C1 segment of cervical spinal cord (tissue), 14 donors: ENCODE measurements around the gene FRMD5.
A peak's percentile ranks its signal among the peaks of the same experiment; 100 is the strongest.

Experiments
- DNase-seq, 14 donors: peaks; one replicate each; lab custom pipeline; 2025; lab: John Stamatoyannopoulos, UW

FRMD5 gene

GRCh38 chr15:43931119-43931518, 264.0 kb downstream of the FRMD5 start:
- DNase-seq, result no peak

- peak in 1 of 14 donors; percentile 88 for DNase-seq
Measured at GRCh38 chr15:43930556-43930955, 264.5 kb downstream of the FRMD5 start.

GRCh38 chr15:43930079-43930478, 265.0 kb downstream of the FRMD5 start:
- DNase-seq, result peak in 1 of 14 donors; percentile 77

- DNase-seq, result no peak
Measured at GRCh38 chr15:43928152-43928551, 266.9 kb downstream of the FRMD5 start.

- no peak for DNase-seq
Measured at GRCh38 chr15:43927203-43927602, 267.9 kb downstream of the FRMD5 start.

- no peak for DNase-seq
Measured at GRCh38 chr15:43923553-43923952, 271.5 kb downstream of the FRMD5 start.

- DNase-seq, result no peak
Measured at GRCh38 chr15:43922021-43922420, 273.1 kb downstream of the FRMD5 start.

GRCh38 chr15:43920815-43921214, 274.3 kb downstream of the FRMD5 start:
- DNase-seq, result peak in 1 of 14 donors; percentile 78

- no peak for DNase-seq
Measured at GRCh38 chr15:43920254-43920600, 274.8 kb downstream of the FRMD5 start.

- DNase-seq, result no peak
Measured at GRCh38 chr15:43919540-43920253, 275.4 kb downstream of the FRMD5 start.

- no peak for DNase-seq
Measured at GRCh38 chr15:43918717-43919116, 276.4 kb downstream of the FRMD5 start.

GRCh38 chr15:43916326-43916660, 278.8 kb downstream of the FRMD5 start:
- DNase-seq, result no peak

- no peak for DNase-seq
Measured at GRCh38 chr15:43915631-43916325, 279.3 kb downstream of the FRMD5 start.

GRCh38 chr15:43913941-43914340, 281.1 kb downstream of the FRMD5 start:
- no peak for DNase-seq

- DNase-seq, result peak in 2 of 14 donors; percentile 27 to 32
Measured at GRCh38 chr15:43913026-43913780, 281.9 kb downstream of the FRMD5 start.

GRCh38 chr15:43912208-43912607, 282.9 kb downstream of the FRMD5 start:
- DNase-seq, result no peak

GRCh38 chr15:43911235-43911781, 283.8 kb downstream of the FRMD5 start:
- DNase-seq, result peak in 12 of 14 donors; percentile 16 to 72 (median 48)

- DNase-seq, result no peak
Measured at GRCh38 chr15:43908516-43909050, 286.5 kb downstream of the FRMD5 start.

GRCh38 chr15:43905755-43906154, 289.3 kb downstream of the FRMD5 start:
- no peak for DNase-seq

- DNase-seq, result peak in 8 of 14 donors; percentile 10 to 42 (median 14)
Measured at GRCh38 chr15:43903864-43904290, 291.2 kb downstream of the FRMD5 start.

- DNase-seq, result peak in 1 of 14 donors; percentile 11
Measured at GRCh38 chr15:43901495-43901894, 293.6 kb downstream of the FRMD5 start.

- no peak for DNase-seq
Measured at GRCh38 chr15:43900996-43901395, 294.1 kb downstream of the FRMD5 start.
